Activated CD8-positive, alpha-beta memory T cell treated with anti-CD3 and anti-CD28 coated beads, Interleukin-2, amount 50 U/mL, for 24 hours (primary cell): Measurements from ENCODE around the gene ERI3.

Experiments used
- DNase-seq: peaks from one replicate; pipeline ENCODE4 v3.0.0-alpha.2; 2020; ENCODE audit errors: extremely low read depth

Gene ERI3

GRCh38 chr1:44262414-44262813 lies 92.6 kb downstream of the ERI3 start:
- no peak for DNase-seq

GRCh38 chr1:44261962-44262361 lies 93.1 kb downstream of the ERI3 start:
- no peak for DNase-seq

GRCh38 chr1:44261171-44261817 lies 93.8 kb downstream of the ERI3 start:
- DNase-seq: no peak

GRCh38 chr1:44260792-44261170 lies 94.3 kb downstream of the ERI3 start:
- no peak for DNase-seq

- no peak for DNase-seq
Measured at GRCh38 chr1:44259090-44259489, 96.0 kb downstream of the ERI3 start.

- DNase-seq: no peak
Measured at GRCh38 chr1:44256762-44257554, 98.1 kb downstream of the ERI3 start.

GRCh38 chr1:44254392-44254910 lies 100.6 kb downstream of the ERI3 start:
- no peak for DNase-seq

GRCh38 chr1:44251989-44252671 lies 102.9 kb downstream of the ERI3 start:
- DNase-seq: no peak

GRCh38 chr1:44251486-44251885 lies 103.6 kb downstream of the ERI3 start:
- DNase-seq: no peak

GRCh38 chr1:44250068-44250781 lies 104.8 kb downstream of the ERI3 start:
- DNase-seq: no peak

- no peak for DNase-seq
Measured at GRCh38 chr1:44249543-44249942, 105.5 kb downstream of the ERI3 start.

- no peak for DNase-seq
Measured at GRCh38 chr1:44246806-44247205, 108.3 kb downstream of the ERI3 start.

- no peak for DNase-seq
Measured at GRCh38 chr1:44244986-44245385, 110.1 kb downstream of the ERI3 start.

GRCh38 chr1:44243782-44244495 lies 111.1 kb downstream of the ERI3 start:
- DNase-seq: no peak

GRCh38 chr1:44242746-44243145 lies 112.3 kb downstream of the ERI3 start:
- DNase-seq: no peak

GRCh38 chr1:44240802-44241671 lies 114.0 kb downstream of the ERI3 start:
- DNase-seq: no peak

- no peak for DNase-seq
Measured at GRCh38 chr1:44239961-44240371, 115.1 kb downstream of the ERI3 start.

- no peak for DNase-seq
Measured at GRCh38 chr1:44239331-44239960, 115.6 kb downstream of the ERI3 start.

GRCh38 chr1:44238660-44239059 lies 116.4 kb downstream of the ERI3 start:
- DNase-seq: no peak
